ENCODE measurements around the gene CDCP2.

DNA sequence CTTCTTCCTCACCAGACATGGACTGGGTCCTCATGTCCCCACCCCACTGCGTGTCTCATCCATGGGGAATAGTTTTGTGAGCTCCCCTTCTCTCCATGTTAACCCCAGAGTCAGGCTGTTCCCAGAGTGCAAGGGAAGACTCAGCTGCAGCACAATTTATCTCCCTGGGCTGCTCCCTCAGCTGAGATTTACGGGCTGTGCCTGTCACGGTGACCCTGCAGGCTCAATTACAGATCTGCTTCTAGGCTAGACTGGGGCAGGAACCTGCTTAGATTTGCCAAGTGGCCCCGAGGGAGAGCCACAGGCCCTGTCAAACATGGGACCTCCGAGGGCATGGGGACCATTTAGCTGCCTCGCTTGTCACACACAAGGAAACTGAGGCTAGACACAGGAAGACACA, 37.8 kb downstream of the CDCP2 start:
- TF ChIP-seq, protein P1, sequence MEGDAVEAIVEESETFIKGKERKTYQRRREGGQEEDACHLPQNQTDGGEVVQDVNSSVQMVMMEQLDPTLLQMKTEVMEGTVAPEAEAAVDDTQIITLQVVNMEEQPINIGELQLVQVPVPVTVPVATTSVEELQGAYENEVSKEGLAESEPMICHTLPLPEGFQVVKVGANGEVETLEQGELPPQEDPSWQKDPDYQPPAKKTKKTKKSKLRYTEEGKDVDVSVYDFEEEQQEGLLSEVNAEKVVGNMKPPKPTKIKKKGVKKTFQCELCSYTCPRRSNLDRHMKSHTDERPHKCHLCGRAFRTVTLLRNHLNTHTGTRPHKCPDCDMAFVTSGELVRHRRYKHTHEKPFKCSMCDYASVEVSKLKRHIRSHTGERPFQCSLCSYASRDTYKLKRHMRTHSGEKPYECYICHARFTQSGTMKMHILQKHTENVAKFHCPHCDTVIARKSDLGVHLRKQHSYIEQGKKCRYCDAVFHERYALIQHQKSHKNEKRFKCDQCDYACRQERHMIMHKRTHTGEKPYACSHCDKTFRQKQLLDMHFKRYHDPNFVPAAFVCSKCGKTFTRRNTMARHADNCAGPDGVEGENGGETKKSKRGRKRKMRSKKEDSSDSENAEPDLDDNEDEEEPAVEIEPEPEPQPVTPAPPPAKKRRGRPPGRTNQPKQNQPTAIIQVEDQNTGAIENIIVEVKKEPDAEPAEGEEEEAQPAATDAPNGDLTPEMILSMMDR (IDR thresholded peaks at IDR 0.05): no peak
- no peak for TF ChIP-seq TCF7L2 (IDR thresholded peaks at IDR 0.05; ENCODE audit: low read depth, low read length)
- TF ChIP-seq, protein P2, sequence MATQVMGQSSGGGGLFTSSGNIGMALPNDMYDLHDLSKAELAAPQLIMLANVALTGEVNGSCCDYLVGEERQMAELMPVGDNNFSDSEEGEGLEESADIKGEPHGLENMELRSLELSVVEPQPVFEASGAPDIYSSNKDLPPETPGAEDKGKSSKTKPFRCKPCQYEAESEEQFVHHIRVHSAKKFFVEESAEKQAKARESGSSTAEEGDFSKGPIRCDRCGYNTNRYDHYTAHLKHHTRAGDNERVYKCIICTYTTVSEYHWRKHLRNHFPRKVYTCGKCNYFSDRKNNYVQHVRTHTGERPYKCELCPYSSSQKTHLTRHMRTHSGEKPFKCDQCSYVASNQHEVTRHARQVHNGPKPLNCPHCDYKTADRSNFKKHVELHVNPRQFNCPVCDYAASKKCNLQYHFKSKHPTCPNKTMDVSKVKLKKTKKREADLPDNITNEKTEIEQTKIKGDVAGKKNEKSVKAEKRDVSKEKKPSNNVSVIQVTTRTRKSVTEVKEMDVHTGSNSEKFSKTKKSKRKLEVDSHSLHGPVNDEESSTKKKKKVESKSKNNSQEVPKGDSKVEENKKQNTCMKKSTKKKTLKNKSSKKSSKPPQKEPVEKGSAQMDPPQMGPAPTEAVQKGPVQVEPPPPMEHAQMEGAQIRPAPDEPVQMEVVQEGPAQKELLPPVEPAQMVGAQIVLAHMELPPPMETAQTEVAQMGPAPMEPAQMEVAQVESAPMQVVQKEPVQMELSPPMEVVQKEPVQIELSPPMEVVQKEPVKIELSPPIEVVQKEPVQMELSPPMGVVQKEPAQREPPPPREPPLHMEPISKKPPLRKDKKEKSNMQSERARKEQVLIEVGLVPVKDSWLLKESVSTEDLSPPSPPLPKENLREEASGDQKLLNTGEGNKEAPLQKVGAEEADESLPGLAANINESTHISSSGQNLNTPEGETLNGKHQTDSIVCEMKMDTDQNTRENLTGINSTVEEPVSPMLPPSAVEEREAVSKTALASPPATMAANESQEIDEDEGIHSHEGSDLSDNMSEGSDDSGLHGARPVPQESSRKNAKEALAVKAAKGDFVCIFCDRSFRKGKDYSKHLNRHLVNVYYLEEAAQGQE (IDR thresholded peaks at IDR 0.05; ENCODE audit: insufficient read depth in 1 of 2, low read depth in 2 of 2, low read length in 1 of 2): no peak
